Stimulated activated CD8-positive, alpha-beta memory T cell treated with anti-CD3 and anti-CD28 coated beads, Interleukin-12 subunit alpha, Interleukin-12 subunit beta, amount 100 ng/mL, for 1 hour (primary cell): Measurements from ENCODE around the gene DNM1L.
A peak's percentile ranks its signal among the peaks of the same experiment; 100 is the strongest.
"Not testable (repeated sequence)": the region's sequence is repeated elsewhere in the genome, so short reads cannot be mapped to it uniquely, and the experiment has no call there.

Source experiments
- DNase-seq: peaks from one replicate; pipeline ENCODE4 v3.0.0-alpha.2; 2020; ENCODE audit warnings: low read depth

The DNM1L gene

DNA sequence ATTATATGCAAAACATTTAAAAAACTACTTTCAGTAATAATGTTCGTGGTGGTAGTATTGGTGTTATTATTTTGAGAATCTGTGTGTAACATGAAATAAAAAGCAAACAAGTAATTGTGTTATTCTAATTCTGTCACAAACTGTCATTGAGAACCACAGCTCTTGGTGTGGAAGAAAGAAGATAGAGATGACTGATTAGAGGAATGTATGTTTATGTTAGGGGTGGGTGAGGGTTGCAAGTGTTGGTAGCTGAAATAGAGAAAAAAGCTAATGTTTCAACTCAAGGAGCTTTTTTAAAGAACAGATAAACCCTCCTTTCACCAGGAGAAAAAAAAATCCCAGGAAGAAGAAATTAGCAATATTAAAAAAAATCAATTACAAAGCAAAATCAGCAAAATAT lies 18.3 kb downstream of the DNM1L start:
- DNase-seq = no peak

DNA sequence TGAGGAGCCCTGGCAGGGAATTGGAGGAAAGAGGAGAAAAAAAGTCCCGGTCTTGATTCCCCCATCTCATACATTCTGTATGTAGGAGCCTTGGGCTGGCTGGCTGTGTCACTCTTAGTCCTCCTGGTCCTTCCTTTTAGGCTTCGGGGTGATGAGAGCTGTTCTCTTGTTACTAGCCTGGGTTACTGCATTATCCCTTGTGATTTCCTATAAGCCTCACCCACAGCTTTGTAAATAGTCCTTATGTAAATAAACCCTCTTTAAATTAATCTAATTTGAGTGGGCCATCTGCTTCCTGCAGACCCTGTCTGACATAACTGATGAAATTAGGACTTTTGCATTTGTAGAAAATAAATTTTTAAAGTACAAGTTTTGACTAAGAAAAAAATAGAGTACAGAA lies 19.2 kb downstream of the DNM1L start:
- no peak for DNase-seq

DNA sequence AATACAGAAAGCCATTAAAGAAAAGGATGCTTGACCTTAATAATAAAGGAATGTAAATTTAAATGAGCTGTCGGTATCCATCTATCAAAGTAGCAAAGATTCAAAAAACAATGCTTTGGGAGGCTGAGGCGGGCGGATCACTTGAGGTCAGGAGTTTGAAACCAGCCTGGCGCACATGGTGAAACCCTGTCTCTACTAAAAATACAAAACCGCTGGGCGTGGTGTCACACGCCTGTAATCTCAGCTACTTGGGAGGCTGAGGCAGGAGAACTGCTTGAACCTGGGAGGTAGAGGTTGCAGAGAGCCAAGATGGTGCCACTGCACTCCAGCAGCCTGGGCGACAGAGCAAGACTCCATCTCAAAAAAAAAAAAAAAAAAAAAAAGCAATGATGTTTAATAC lies 20.3 kb downstream of the DNM1L start:
- not testable (repeated sequence) for DNase-seq

DNA sequence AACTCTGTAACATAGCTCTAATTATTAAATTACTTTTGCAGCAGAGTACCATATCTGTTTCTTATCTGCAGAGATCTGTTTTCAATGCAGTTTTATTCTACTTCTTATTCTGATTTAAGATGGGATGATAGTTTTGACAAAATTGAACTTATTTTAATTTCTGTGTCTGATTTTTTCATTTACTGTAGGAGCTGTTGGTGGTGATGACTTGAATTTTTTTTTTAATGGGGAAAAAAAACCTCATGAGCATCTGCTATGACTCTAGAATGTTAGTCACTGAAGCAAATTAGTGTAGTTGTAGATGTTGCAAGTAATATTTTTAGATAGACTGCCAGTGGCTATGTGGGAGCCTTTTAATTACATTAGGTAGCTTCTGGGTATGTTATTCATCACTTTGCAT lies 23.4 kb downstream of the DNM1L start:
- DNase-seq = no peak

DNA sequence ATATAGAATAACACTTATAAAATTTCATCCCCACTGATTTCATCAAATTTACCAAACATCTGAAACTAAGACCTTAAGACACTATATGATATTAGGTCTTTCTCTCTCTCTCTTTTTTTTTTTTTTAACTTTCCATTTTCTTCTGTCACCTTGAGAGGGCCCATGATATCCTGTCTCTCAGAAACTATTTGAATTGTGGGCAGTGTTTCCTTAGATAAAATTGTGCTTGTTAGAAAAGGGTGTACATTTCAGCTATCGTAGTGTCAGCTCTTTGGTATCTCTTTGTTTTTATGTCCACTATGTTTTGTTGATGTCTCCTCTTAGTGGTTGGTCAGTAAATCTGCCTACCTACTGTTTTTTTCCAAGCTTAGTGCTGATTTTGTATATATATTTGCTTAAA lies 23.8 kb downstream of the DNM1L start:
- no peak for DNase-seq

DNA sequence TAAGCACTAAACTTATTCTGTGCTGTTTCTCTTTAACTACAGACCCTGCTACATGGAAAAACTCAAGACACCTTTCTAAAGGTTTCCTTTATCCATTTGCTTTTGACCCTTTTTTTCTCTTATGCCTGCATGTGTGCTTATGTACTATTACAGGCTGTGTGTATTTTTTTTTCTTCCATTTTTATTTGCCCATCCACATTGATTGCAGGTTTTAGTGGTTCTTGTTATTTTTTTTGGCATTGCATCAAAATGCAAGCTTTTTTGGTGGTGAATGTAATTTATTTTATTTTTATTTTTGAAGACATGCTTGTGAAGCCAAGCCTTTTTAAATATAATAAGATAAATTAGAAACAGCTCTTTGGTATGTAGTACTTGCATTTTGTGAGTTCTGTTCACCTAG lies 26.7 kb downstream of the DNM1L start:
- DNase-seq = no peak

DNA sequence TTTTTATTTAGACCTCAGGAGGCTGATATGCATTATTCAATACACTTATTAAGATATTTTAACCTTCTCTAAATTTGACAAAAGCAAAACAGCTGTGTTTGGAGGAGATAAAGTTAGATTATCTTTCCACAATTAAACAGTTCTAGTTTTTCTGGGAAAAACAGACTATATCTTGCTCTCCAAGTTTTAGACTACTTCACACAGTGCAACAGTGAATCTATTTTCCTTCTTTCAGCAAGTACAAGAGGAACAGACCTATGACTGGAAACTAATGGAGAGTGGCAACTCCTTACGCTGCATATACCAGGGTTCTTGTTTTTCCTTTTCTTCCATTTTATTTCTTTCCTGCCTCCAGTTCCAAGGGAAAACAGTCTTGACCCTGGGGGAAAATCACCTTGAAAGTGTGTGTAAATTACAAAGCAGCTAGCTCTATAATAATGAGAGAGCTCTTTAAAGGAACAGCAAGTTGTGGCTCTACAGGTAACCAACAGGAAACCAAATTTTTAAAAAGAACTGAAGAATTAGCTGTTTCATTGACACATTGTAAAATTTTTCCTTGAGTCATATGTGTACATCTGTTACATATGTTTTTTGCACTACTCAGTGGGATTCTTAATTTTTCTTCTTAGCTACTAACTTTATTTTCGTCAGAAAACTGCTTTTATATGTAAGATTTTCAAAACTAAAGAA lies 27.4 kb downstream of the DNM1L start:
- no peak for DNase-seq

DNA sequence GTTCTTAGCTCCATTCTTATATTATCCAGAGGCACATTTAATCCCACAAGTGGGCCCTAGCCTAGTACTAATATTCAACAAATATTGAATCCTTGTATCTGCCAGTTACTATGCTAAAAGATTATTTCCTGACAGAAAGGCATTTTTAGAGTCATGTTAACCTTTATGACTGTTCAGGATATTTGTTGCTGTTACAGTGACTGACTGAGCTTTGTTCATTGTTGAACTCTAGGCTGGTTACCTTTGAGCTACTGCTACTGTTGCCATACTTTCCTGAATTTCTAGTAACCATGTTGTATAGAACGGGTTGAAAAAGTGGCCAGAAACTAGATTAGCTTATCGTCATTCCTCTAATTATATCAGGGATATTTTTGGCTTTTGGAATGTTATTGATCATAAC lies 29.8 kb downstream of the DNM1L start:
- DNase-seq = no peak

DNA sequence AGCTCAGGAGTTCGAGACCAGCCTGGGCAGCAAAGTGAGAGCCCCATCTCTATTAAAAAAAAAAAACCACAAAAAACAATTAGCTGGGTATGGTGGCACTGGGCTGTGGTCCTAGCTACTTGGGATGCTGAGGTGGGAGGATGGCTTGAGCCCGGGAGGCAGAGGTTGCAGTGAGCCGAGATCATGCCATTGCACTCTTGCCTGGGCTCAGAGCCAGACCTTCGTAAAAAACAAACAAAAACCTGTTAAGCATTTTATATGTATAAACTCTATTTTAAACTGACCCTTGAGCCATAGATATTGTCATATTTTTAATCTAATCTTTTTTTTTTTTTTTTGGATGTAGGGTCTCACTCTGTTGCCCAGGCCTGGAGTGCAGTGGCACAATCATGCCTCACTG lies 35.7 kb downstream of the DNM1L start:
- no peak for DNase-seq

DNA sequence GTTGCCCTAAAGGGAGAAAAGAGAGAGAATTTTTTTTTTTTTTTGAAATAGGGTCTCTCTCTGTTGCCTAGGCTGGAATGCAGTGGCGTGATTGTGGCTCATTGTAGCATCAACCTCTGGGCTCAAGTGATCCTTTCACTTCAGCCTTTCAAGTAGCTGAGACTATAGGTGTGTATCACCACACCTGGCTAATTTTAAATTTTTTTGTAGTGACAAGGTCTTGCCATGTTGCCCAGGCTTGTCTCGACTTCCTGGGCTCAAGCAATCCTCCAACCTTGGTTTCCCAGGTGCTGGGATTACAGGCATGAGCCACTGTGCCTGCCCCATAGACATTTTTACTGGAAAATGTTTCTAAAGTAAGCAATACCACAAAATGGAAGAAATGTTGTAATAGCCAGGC lies 39.8 kb downstream of the DNM1L start:
- DNase-seq = no peak

DNA sequence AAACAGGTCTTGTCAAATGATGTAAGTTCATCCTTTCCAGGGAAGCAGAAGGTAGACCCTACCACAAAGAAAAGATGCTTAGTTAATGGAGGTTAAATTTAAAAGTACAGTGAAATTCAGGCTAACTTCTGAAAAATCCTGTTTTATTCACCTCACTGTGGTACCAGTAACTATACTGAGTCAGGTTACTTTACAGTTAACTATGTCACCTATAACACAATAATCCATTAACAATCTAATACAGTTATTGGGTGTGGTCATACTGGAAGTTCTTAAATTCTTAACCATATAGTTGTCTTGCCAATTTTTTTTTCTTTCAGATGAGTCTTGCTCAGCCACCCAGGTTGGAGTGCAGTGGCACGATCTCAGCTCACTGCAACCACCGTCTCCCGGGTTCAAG lies 46.2 kb downstream of the DNM1L start:
- DNase-seq = not testable (repeated sequence)

DNA sequence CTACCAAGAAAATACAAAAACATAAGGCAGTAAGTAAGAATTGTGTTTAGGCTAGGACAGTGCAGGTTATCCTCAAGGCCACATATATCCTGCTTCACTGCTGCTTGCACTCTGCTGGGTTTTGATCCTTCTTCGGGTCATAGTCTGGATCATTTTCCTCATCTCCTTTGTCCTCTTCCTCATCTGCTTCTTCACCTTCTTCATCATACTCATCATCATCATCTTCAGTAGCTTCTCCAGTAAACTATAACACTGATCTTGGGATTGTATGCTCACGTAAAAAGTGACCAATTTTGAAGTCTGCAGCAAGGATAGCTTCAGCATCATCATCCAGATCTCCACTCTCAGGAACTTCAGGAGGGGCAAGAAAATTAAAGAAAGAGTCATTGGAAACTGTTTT lies 47.2 kb downstream of the DNM1L start:
- no peak for DNase-seq

DNA sequence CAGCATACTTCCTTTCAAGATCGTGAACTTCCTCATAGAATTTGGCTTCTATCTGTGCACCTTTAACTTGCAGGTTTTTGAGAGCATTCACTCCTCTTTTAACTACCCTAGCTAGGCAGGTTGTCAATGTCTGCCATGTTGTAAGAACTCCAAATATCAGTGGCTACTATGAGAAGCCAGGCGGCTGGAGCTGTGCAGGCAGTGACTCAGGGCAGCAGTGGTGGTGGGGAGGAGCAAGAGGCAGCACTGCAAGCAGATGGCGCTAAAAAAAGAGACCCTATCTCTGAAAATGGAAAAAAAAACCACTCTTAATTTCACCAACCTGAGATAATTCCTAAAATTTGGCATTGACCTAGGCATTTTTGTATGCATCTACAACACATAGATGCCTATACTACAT lies 48.1 kb downstream of the DNM1L start:
- no peak for DNase-seq

DNA sequence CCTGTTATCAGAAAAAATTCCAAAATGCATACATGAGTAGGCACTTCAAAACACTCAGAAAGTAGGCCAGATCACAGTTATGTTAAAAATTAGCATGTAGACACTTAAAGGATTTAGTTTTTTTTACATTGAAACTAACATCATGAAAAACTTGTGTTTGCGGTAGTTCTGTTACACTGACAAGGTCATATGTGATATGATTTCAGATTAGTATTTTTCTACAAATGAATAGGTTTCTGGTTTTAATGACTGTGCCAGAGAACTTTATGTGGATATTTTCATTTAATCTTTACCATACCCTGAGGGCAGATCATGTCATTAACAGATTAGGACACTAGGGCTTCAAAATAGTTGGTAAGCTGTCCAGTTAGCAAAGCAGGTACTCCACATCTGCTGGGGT lies 55.9 kb downstream of the DNM1L start:
- DNase-seq = no peak

DNA sequence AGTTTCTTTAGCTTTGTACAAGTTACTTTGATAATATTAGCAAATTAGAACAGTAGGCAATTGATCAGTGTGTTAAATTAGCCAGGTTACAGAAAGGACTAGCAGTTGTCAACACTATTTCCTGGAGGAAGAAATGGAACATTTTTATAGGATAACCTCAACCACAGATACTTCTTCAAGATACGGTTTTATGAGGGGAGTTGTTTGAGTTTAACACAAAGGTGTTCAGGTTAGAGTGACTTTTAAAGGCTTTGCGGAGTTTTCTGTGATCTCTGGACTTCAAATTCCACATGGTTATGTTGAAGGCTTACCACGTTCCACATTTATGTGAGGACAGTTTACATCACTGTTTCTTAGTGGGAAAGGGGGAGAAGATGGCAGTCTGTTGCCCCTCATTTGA lies 57.3 kb downstream of the DNM1L start:
- no peak for DNase-seq

DNA sequence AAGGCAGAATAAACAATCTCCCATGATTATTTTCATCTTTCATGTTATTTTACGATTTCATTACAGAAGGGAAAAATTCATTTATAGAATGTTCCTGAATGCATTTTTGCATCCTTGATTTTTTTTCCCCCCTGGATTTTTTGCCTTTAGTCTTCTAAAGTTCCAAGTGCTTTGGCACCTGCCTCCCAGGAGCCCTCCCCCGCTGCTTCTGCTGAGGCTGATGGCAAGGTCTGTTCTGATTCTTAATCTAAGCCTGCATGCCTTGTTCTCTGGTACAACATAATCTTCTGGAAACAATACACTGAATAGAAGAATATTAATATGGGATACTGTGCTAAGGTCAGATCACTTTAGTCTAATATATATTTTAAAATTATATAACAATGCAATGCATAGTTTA lies 58.6 kb downstream of the DNM1L start:
- no peak for DNase-seq

DNA sequence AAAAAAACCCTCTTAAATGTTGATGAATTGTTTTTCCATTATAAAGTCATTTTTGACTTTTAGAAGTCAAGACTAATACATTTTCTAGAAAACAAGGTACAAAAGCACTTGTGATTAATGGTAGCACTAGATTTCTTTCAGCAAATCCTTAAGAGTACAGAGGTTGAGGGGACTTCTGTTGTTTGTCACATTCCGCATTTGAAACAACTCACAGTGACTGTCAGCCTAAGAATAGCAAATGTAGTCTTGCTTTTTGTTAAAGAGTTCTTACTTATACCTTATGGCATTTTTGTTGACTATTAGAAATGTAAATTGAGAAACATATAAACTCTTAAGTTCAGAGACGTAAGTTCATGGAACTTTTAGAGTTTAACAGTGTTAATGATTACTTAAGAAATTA lies 60.2 kb downstream of the DNM1L start:
- no peak for DNase-seq

DNA sequence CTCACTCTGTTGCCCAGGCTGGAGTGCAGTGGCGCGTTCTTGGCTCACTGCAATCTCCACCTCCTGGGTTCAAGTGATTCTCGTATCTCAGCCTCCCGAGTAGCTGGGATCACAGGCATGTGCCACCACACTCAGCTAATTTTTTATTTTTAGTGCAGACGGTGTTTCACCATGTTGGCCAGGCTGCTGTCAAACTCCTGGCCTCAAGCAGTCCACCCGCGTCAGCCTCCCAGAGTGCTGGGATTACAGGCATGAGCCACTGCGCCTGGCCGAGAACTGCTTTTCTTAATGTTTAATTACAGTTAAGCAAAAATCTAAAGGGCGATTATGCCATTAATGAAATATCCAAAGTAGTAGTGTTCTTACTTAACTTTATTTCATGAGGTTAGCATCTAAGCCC lies 63.0 kb downstream of the DNM1L start:
- DNase-seq = no peak

DNA sequence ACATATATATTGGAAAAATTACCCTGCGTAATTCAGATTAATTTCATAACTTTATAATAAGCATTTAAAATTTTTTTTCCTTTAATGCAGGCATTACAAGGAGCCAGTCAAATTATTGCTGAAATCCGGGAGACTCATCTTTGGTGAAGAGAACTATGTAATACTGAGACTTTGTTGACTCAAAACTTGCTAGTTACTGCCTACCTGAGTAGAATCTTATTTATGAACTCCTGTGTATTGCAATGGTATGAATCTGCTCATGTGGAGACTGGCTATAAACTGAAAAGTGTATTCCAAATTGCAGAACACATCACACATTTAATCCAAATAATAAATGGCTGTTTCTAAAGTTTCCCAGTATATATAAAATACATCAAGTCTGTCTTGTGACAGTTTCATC lies 64.2 kb downstream of the DNM1L start:
- DNase-seq = no peak

DNA sequence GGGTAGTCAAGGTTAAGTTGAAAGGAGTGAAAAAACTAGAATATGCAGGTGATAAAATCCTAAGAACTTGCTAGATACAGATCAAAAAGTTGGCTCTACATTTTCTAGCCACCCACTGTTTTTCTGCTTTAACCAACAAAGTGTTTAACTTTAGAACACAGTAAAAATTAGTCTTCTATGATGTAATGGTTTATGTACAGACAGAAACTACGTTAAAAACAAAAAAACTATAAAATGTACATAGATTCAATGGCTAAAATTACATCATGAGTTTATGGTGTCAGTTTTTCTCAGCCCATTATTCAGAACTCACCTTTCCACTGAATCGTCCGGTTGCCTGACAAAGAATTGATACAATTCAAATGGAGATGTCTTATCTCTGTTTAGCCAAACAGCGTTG lies 74.5 kb downstream of the DNM1L start:
- no peak for DNase-seq

DNA sequence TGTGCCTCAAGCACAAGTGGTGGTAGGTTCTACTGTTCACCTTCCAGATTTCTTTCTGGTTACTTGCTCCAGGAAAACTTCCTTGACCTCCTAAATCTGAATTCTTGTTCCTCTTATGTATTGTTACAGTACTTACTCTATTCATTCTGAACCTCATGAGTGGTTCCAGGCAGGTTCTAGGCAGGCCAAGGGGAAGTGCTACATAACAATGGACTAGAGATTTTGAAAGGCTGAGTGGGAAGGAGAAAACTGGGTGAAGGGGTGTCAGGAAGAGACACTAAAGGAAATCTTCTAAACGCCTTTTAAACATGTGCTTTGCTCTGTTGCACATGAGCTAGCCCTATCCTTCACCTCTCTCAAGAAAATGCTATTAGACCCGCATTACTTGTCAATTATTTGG lies 75.0 kb downstream of the DNM1L start:
- DNase-seq = no peak

DNA sequence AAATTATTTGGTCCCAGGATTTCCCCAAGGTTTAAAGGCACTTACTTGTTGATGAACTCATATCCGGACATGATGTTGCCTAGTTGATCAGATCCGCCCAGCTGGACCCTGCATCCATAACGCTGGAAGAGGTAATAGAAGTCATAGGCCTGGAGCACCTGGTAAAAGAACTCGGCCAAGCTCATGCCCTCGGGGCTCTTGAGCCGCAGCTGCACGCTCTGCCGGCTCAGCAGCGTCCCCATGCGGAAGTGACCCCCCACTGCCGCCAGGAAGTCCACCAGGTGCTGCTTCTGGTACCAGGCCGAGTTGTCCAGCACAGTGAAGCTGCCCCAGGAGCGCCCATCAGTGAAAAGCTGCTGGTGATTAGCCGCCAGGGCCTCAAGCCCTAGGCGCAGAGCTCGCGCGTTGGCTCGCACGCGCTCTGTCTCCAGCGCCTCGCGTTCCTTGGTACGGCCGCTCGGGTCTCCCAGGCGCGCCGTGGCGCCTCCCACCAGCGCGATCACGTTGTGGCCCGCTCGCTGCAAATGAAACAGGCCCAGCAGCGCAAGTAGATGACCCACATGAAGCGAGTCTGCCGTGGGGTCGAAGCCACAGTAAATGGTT lies 76.1 kb downstream of the DNM1L start:
- peak; percentile 20 for DNase-seq

DNA sequence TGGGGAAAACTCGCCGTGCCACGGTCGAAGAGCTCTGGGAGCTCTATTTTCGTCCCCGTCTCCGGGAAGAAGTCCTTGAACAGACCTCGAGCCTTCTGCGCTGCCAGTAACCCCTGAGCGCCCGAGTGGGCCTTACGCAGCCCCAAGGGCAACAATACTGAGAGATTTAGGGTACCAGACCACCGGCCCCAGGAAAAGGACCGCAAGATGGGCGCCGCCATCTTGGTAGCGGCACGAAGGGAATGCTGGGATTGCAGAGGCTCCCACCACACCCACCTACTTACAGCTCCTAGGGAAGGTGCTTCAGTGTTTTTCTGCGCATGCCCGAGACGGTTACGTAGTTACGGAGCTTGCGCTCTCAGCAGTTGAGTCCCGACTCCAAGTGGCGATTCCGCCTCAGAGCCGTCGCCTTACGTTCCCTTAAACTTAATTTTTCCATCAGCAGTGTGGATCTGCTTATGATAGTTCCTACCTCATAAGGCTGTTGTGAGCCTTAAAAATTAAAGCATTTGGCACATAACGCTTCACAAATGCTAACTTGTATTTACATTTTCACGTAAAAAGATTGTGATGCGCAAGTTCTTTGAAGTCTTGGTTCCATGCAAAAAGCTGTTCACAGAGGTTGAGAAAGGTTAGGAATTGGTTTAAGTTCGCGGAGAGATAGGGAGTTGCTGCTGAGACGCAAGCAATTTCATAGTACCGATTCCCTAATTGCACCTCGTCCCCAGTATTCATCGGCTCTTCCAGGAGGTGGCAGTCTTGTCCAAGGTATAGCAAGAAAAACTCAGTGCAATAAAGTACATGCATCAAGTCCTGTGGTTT lies 76.8 kb downstream of the DNM1L start, which contains the start of gene YARS2:
Gene YARS2, minus strand, starts transcription at position 244 of the 822 bp plus-strand sequence. Its CDS starts 23 bp downstream, at position 221.
- peak; percentile 86 for DNase-seq
